Adipose tissue (tissue), 3 donors: ENCODE measurements around the gene ZNF580. TPM values are rescaled to one million over a fixed set of nuclear protein-coding genes. Genes with fewer than 3 reads are reported as not detected.

Experiments used
- H3K27ac ChIP-seq: one replicate; pipeline ENCODE4 v1.5.1; 2013; ENCODE audit warnings: low read depth, low read length
- WGBS, 3 donors: extraction: QIAGEN DNeasy Blood & Tissue Kit; methylation state at CpG; one replicate each; pipeline ENCODE4 v1.1.7; 2013; 5-methylcytosine and 5-hydroxymethylcytosine counted together
- polyA plus RNA-seq, 3 donors: library from polyadenylated mRNA; stranded (reverse); fragments of 200-250 nt; gene quantifications; one replicate each; pipeline ENCODE4 v1.2.3, GENCODE V29; 2013
- donor health status: healthy with polysubstance abuse.
- donor health status: Bipolar disorder and iron deficiency.
- donor health status: healthy.

ZNF580 gene
- polyA plus RNA-seq, 3 donors: 17.9 to 41.2 (median 26.1) TPM

DNA sequence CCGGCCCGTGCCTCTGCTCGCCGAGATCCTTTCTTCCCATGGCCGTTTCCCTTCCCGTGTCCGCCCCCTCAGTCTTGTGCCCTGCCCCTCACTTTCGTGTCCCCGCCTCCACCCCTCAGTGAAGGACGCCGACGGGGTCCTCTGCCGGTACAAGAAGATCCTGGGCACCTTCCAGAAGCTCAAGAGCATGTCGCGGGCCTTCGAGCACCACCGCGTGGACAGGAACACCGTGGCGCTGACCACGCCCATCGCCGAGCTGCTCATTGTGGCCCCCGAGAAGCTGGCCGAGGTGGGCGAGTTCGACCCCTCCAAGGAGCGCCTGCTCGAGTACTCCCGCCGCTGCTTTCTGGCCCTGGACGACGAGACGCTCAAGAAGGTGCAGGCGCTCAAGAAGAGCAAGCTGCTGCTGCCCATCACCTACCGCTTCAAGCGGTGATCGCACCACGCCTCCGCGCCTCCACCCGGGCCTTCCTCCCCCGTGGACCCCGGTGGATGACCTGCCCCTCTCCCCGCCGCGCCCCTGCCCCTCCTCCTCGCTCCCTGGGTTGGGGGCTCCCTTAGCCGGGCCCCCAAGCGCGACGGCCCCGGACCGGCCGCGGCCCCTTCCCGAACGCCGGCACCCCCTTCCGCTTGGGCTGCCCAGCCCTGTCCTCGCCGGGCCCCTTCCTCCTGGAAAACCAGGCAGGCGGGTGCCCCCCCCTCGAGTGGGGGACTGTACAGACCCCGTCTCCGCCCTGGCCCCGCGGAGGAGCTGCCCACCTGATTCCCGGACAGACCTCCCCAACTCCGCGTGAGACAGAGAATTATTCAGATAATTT, 11.7 kb downstream of the ZNF580 start:
- H3K27ac ChIP-seq: no peak overlapping the region
- 80 to 85% (median 82%) methylated on average over 66 to 71 of the region's 71 CpGs for WGBS, 3 donors

DNA sequence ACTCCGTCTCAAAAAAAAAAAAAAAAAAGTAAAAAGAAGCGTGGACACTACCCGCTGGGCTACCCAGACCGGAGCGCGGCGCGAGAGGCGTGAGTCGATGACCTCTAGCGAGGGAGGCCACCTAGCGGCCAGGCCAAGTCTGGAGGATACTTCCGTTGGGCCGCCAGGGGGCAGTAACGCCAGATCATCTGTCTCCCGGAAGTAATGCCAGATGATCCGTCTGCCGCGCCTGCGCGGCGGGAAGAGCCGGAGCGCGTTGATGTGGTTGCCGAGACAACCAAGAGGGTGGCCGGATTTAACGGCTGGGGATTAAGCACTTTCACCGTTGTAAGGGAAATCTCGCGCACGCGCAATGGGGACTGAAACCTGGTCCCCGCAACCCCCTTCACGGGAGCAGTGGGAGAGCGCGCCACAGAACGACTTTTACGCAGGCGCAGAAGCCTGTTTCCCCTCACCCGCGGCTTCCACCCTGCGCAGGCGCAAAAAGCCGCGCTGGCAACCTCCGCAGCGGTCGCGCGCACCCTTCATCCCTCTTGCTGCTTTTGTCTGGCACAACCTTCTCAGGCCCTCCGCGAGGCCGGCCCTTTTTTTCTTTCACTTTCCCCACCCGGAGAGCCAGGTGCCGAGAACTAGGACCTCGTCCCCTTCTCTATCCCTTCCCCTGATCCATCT, 13.0 kb downstream of the ZNF580 start:
- peak overlapping the region; percentile 84 for H3K27ac ChIP-seq
- 0 to 1% (median 1%) methylated on average over 56 to 57 of the region's 57 CpGs for WGBS, 3 donors

DNA sequence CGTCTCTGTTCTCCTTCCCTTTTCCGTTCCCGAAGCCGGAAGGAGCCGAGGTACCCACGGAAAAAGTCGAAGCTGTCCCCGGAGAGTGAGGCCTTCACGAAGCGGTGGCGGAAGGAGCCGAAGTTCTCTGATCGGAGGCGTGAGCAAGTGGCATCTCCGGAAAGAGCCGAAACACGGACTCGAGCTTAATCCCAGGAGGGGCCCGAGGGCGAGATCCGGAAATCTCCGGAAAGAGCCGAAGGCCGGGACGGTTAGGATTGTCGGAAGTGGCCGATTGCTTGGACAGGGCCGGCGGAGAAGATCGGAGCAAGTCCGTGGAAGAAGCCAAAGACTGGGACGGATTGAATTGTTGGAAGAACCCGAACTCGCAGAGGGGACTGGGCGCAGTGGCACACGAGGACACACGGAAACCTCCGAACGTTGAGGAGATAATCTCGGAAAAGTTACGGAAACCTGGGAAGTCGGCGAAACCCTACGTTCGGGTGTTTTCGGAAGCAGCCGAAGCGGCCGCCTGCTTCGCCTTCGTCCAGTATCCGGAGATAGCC, 13.6 kb downstream of the ZNF580 start:
- 0 to 1% (median 0%) methylated on average over 52 of the region's 52 CpGs for WGBS, 3 donors
- H3K27ac ChIP-seq: peak overlapping the region; percentile 92

DNA sequence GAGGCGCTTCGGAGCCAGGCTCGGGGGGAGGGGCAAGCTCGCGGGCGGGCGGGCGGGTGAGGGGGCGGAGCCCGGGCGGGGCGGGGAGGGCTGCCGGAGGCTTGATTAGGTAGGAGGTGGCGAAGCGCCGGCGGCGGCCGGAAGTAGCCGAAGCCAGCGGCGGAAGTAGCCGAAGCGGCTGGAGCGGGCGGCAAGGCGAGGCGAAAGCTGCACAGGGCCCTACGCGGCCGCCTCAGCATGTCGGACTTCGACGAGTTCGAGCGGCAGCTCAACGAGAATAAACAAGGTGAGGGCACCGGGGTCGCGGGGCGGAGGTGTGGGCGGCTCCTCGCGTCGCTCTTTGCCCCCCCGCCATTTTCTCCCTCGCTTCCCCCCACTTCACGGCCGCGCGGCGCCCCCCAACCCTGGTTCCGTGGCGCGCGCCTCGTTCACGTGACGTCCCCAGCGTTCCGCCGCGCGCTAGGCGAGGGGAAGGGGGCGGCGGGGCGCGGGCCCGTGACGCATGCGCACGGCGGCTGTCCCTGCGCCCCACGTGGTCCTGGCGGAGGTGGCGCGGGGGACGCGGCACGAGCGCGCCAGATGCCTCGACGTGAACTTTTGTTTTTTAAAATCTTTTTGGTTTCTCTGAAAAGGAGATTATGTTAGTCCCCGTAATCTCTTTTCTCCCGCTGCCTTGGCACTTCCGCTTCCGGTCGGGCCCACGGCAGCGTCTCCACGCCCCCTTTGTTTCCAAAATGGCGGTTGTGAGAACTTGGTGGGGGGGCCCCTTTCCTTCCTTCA, 14.3 kb downstream of the ZNF580 start, which contains the start of gene U2AF2:
Gene U2AF2, plus strand, starts transcription at position 168 of the 780 bp plus-strand sequence. Its CDS starts 70 bp downstream, at position 238.
- 0 to 1% (median 0%) methylated on average over 68 to 95 of the region's 95 CpGs for WGBS, 3 donors
- H3K27ac ChIP-seq: peak within 1 kb of the TSS; percentile 92

DNA sequence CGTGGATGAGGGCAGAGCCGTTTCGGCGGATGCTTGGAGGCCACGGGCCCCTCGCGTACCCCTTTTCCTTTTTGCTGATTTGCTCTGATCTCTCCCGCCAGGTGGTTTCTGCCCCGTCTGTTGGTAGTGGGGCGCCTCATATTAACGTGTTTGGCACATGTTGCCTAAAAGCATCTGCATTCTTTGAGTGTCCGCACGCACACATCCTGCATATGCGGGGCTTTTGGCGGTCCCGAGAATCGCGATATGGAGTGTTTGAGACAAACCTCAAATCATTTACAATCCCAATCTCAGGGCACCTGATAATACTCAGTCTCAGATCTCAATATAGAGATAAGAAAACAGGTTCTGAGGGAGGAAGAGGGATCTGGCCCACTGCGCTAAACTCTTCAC, 14.8 kb downstream of the ZNF580 start:
- no peak overlapping the region for H3K27ac ChIP-seq
- 0% methylated on average over 19 of the region's 19 CpGs for WGBS, 3 donors

DNA sequence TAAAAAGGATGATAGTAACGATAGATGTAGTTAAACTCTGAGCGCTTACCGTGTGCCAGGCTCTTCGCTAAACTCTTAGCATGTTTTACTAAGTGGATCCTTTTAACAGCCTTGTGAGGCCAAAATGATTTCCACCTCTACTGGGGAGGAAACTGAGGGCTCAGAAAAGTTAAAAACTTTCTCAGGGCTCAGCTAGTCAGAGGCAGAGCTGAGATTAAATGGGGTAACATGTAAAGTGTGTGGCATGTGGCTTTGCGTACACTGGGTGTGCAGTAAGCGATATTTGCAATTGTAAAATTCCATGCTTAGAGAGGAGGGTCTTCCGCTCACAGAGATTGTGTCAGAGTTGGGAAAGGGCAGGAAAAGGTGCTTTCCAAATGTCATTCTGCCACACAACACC, 15.8 kb downstream of the ZNF580 start:
- 37 to 62% (median 58%) methylated on average over 7 of the region's 7 CpGs for WGBS, 3 donors
- no peak overlapping the region for H3K27ac ChIP-seq

DNA sequence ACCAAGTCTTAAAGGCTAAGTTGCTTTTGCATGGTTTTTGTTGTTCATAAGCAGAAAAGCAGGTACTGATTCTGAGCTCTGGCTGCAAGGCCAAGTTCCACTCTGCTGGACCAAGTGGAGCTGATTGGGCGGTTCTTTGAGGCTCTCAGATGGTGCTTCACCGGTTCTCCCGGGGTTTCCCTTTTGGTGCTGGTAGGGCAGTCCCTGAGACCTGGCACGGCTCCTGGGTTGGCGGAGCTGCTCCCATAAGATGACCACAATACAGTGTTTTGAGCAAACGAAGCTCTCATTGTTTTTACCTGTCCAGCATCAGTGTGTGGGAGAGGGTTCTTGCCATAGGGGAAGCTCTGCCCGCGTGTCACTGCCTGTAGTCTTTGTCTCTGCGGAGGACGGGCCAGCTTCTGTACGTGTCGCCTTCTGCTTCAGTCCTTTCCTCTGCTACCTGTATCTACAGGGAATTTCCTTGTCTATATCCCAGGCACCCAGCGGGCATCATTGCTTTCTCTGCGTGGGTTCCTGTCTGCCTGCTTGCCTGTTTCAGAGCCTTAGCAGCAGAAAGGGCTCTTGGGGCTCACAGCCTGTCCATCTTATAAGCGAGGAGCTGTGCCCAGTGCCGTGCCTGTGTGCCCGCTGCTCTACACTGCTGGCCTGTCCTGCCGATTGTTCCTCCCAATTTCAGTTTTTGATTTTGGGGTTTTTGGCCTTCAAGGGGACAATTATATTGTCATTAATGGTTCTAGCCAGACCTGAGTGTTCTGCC, 16.4 kb downstream of the ZNF580 start:
- 21 to 57% (median 46%) methylated on average over 18 of the region's 18 CpGs for WGBS, 3 donors
- H3K27ac ChIP-seq: no peak overlapping the region

DNA sequence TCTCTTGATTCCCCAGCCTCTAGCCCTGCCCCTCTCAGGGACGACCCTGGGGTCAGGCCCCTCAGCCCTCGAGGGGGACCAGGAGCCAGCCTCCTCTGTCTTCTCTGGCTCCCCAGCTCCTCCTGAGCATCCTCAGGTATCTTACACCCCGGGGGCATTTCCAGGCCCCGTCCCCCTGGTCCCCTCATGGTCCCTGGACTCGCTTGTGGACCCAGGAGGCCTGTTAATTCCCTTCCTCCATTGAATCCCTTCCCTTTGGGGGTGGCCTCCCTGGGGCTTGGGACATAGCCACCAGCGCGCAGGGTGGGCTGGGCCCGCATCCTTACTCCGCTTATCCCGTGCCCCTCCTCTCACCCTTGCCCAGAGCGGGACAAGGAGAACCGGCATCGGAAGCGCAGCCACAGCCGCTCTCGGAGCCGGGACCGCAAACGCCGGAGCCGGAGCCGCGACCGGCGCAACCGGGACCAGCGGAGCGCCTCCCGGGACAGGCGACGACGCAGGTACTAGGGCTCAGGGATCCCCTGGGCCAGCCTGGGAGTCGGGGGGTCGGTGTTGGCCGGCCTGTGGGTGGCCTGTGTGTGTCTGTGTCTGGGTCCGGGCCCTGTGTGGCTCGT, 18.2 kb downstream of the ZNF580 start:
- H3K27ac ChIP-seq: no peak overlapping the region
- WGBS, 3 donors: 88 to 92% (median 91%) methylated on average over 37 of the region's 37 CpGs

DNA sequence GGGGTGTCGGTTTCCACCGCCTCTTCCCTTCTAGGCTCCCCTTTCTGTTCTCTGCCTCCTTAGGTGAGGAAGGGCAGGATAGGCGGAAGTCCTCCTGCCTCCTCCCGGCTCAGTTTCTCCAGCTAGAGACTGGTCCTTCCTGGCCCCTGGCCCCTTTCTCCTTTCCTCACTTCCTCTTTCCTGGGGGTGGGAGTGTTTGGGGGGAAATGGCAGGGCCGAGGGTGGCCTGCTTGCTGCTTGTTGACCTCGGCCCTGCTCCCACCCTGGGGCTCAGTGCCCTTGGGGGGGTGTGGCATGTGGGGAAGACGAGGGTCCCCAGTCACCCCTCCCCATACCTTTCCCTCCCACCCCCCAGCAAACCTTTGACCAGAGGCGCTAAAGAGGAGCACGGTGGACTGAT, 19.0 kb downstream of the ZNF580 start:
- WGBS, 3 donors: 58 to 71% (median 59%) methylated on average over 9 of the region's 9 CpGs

DNA sequence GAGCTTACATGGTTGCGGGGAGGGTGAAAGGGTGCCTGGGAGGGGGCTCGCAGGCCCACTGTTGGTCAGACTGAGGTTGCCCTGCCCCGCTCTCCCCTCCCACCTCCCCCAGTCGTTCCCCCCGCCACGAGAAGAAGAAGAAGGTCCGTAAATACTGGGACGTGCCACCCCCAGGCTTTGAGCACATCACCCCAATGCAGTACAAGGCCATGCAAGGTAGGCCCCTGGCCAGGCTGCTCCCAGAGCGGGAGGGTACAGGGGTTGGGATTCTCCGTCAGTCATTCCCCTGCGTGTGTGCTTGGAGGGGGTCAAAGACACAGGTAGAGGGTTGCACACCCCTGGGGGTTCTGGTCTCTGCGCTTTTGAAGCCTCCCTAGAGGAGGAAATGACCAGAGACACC, 19.6 kb downstream of the ZNF580 start:
- H3K27ac ChIP-seq: no peak overlapping the region
- WGBS, 3 donors: 81 to 89% (median 85%) methylated on average over 10 to 12 of the region's 12 CpGs

More for the DNA sequence above, 19.0 kb downstream of the ZNF580 start:
- no peak overlapping the region for H3K27ac ChIP-seq

DNA sequence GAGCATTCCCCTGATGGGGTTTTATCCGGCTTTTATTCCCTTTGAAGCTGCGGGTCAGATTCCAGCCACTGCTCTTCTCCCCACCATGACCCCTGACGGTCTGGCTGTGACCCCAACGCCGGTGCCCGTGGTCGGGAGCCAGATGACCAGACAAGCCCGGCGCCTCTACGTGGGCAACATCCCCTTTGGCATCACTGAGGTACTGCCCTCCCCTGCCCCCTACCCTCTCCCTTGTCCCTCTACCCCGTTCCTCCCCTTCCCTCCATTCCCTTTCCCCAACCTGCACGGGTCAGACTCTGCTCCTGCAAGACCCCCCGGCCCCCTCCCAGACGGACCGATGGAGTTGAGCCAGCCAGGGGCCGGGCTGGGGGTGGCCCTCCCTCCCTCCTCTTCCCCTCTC, 20.2 kb downstream of the ZNF580 start:
- 74 to 83% (median 80%) methylated on average over 12 to 16 of the region's 16 CpGs for WGBS, 3 donors
- no peak overlapping the region for H3K27ac ChIP-seq

DNA sequence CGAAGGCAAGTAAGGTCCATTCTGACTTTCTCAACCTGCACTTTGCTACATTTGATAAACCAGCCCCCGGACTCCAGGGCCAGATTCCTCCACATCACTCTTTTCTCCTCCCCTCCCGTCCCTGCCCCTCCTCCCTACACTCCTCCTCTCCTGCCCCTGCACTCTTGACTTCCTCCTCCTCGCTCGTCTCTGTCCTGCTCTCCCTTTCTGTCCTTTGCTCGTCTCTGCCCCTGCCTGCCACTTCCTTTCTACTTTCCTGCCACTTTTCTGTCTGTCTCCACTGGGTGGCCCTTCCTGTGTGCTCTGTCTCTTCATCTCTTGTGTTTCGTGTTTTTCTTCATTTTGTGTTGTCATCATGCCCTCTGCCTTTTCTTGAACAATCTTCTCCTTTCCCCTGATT, 21.0 kb downstream of the ZNF580 start:
- H3K27ac ChIP-seq: no peak overlapping the region
- WGBS, 3 donors: 62 to 71% (median 67%) methylated on average over 7 of the region's 7 CpGs

DNA sequence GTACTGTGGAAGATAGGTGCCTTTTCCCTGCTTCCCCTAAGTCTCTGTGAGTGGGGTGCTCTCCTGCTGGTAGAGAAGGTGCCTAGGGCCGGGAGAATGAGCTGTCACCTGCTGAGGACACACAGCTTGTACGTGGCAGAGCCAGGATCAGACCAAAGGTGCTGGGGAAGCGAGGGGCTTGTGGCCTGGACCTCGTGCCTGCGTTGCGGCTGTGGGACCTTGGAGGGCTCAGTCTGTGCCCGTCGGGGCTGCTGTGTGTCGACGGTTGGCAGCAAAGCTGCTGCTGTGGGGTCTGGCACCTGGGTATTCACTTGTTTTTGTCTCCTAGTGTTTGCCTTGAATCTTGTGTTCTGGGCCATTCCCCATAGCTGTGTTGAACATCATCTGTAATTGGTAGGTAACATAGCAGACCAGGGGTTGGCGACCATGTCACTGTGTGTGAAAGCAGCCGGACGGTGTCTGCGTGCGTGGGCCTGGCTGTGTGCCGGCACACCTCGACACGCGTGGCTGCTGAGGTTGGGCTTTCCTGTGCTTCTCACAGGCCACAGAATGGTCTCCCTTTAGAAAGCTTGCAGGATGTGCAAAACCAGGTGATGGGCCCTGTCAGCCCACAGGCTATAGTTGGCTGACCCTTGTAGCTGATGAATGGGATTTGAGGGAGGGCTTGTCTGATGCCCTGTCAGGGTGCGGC, 23.2 kb downstream of the ZNF580 start:
- H3K27ac ChIP-seq: no peak overlapping the region
- 89 to 90% (median 89%) methylated on average over 20 of the region's 20 CpGs for WGBS, 3 donors

DNA sequence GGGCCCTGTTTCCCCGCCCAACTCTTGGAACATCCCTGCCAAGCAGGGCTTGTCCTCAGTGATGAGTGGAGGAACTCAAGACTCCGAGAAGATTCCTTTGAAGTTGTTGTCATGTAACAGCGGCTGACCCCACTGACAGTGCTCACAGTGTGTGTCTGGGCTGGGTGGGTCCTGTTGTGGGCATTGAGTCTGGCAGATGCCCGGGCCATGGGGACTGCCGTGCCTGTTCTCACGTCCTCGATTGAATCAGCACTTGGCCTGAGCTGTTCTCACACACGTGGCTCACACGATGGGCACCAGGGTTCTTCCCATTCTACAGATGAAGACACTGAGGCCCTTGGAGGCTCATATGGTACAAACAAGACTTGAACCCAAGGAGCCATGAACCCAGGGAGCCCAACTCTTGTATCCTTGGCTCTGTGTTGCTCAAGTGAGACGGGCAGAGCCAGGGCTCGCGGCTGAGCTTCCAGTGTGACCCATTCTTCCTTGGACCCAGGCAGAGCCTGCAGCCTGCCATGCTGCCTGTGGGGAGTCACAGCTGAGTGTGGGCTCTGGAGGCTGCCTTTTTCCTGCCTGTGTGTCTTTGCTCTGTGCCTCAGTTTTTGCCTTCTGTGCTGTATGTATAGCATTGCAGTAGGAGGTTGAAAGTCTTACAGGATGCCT, 25.7 kb downstream of the ZNF580 start:
- 85 to 91% (median 87%) methylated on average over 12 of the region's 12 CpGs for WGBS, 3 donors

DNA sequence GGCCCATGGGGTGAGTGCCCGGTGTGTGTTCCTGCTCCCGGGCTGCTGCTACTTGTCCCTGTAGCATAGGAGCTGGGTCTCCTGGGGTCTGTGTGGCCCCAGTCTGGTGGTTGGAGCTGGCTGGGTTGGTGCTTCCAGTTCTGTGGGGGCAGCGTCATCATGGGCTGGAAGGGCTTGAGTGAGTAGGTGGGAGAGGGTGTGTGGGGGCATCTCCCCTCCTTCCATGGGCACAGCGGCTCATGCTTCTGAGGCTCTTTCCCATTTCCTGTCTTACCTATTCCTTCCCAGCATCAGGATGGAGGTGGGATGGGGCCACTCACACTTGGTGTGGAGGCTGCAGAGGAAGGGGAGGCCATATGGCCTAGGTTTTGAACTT, 26.2 kb downstream of the ZNF580 start:
- 80 to 93% (median 87%) methylated on average over 4 of the region's 4 CpGs for WGBS, 3 donors
- no peak overlapping the region for H3K27ac ChIP-seq

More for the DNA sequence above, 25.7 kb downstream of the ZNF580 start:
- H3K27ac ChIP-seq: no peak overlapping the region

DNA sequence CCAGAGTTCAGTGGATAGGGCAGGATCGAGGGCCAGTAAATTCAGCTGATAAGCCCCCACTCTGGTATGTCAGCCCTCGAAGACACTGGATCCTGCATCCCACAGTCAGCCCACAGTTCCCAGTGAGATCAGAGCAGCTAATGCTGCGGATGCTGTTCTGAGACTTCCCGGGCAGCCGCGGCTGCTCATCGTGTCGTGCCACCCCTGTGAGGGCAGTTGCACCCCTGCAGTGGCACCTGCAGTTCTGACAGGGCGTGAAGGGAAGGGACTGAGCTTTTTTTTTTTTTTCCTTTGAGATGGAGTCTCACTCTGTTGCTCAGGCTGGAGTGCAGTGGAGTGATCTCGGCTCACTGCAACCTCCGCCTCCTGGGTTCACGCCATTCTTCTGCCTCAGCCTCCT, 26.7 kb downstream of the ZNF580 start:
- H3K27ac ChIP-seq: no peak overlapping the region
- WGBS, 3 donors: 88 to 91% (median 90%) methylated on average over 12 of the region's 12 CpGs

DNA sequence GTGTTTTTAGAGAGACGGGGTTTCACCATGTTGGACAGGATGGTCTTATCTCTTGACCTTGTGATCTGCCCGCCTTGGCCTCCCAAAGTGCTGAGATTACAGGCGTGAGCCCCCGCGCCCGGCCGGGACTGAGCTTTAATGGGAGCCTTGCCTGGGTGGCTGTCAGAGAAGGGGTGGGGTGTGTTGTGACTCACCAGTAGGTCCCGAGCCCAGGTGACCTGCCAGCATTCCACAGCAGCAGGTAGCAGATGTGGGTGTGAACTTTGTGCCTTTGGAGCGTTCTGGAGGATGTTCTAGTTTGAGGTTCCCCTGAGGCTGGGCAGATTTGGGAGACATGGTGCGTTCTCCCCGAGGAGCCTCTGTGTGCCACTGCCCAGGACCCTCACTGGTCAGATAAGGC, 27.2 kb downstream of the ZNF580 start:
- no peak overlapping the region for H3K27ac ChIP-seq
- 39 to 83% (median 73%) methylated on average over 11 of the region's 11 CpGs for WGBS, 3 donors
